Skeletal muscle cell (primary cell): ENCODE measurements around the gene BGLAP.
"Not testable (repeated sequence)": the region's sequence is repeated elsewhere in the genome, so short reads cannot be mapped to it uniquely, and the experiment has no call there.

Experiments
- DNase-seq: peaks from one replicate; pipeline ENCODE4 v3.0.0-alpha.2; 2010; ENCODE audit warnings: low read depth
- H3K4me3 ChIP-seq: 2 replicates; pipeline ENCODE4 v1.5.1; 2011; ENCODE audit warnings: low read depth, mild to moderate bottlenecking, control low read depth, low read length, moderate library complexity

BGLAP gene

GRCh38 chr1:156241926-156242325 is at the start of gene BGLAP:
TSS of gene BGLAP (plus strand) at chr1:156242184. CDS start at chr1:156242232, 48 bp downstream.
- H3K4me3 ChIP-seq, result no peak within 1 kb of the TSS
- DNase-seq, result no peak

GRCh38 chr1:156193208-156193487 is 48.8 kb upstream of the BGLAP start:
- peak overlapping the region; percentile 99 for H3K4me3 ChIP-seq
- no peak for DNase-seq

- peak; percentile 96 for DNase-seq
- peak within 1 kb of the TSS; percentile 99 for H3K4me3 ChIP-seq
These were observed 48.3 kb upstream of the BGLAP start, which contains the start of gene SLC25A44 for GRCh38 chr1:156193488-156194299. TSS of gene SLC25A44 (plus strand) at chr1:156194104. CDS start at chr1:156199848, 5,744 bp downstream.

- peak overlapping the region; percentile 99 for H3K4me3 ChIP-seq
- no peak for DNase-seq
These were observed 47.7 kb upstream of the BGLAP start for GRCh38 chr1:156194300-156194652.

- H3K4me3 ChIP-seq, result no peak overlapping the region
- no peak for DNase-seq
These were observed 46.1 kb upstream of the BGLAP start for GRCh38 chr1:156195853-156196252.

GRCh38 chr1:156196445-156196844 is 45.5 kb upstream of the BGLAP start:
- H3K4me3 ChIP-seq, result no peak overlapping the region
- no peak for DNase-seq

- no peak for DNase-seq
These were observed 43.1 kb upstream of the BGLAP start for GRCh38 chr1:156198831-156199349.

GRCh38 chr1:156200044-156200443 is 41.9 kb upstream of the BGLAP start:
- no peak overlapping the region for H3K4me3 ChIP-seq
- DNase-seq, result no peak

More at GRCh38 chr1:156198831-156199349, 43.1 kb upstream of the BGLAP start:
- no peak overlapping the region for H3K4me3 ChIP-seq

- no peak for DNase-seq
- H3K4me3 ChIP-seq, result no peak overlapping the region
These were observed 38.7 kb upstream of the BGLAP start for GRCh38 chr1:156203331-156203730.

- H3K4me3 ChIP-seq, result no peak overlapping the region
- DNase-seq, result no peak
These were observed 37.3 kb upstream of the BGLAP start for GRCh38 chr1:156204686-156205085.

GRCh38 chr1:156211243-156211642 is 30.7 kb upstream of the BGLAP start:
- H3K4me3 ChIP-seq, result no peak overlapping the region
- no peak for DNase-seq

GRCh38 chr1:156212130-156212529 is 29.9 kb upstream of the BGLAP start:
- no peak for DNase-seq
- peak overlapping the region; percentile 59 for H3K4me3 ChIP-seq

- peak; percentile 85 for DNase-seq
- peak within 1 kb of the TSS; percentile 59 for H3K4me3 ChIP-seq
These were observed 28.9 kb upstream of the BGLAP start, which contains the start of gene PMF1 for GRCh38 chr1:156212833-156213643. TSS of gene PMF1 (plus strand) at chr1:156213007. CDS start at chr1:156213016, 9 bp downstream.

- no peak for DNase-seq
- peak overlapping the region; percentile 59 for H3K4me3 ChIP-seq
These were observed 28.4 kb upstream of the BGLAP start for GRCh38 chr1:156213644-156213966.

GRCh38 chr1:156214024-156214748 is 27.8 kb upstream of the BGLAP start:
- peak overlapping the region; percentile 59 for H3K4me3 ChIP-seq
- DNase-seq, result no peak

- not testable (repeated sequence) for H3K4me3 ChIP-seq, DNase-seq
These were observed 25.5 kb upstream of the BGLAP start for GRCh38 chr1:156216361-156217086.

- no peak for DNase-seq
- H3K4me3 ChIP-seq, result no peak overlapping the region
These were observed 24.1 kb upstream of the BGLAP start for GRCh38 chr1:156217871-156218270.

- DNase-seq, result no peak
- H3K4me3 ChIP-seq, result no peak overlapping the region
These were observed 21.8 kb upstream of the BGLAP start for GRCh38 chr1:156220226-156220625.

GRCh38 chr1:156221986-156222692 is 19.8 kb upstream of the BGLAP start:
- DNase-seq, result no peak
- no peak overlapping the region for H3K4me3 ChIP-seq
